Choroid plexus epithelial cell (primary cell): ENCODE results near the gene RHEBL1.

Experiments used
- DNase-seq: peaks from one replicate; pipeline ENCODE4 v3.0.0-alpha.2; 2010; ENCODE audit warnings: low read depth
- H3K4me3 ChIP-seq: 2 replicates; pipeline ENCODE4 v1.5.1; 2011; ENCODE audit warnings: low read depth, mild to moderate bottlenecking, control low read depth, low read length, moderate library complexity
- CTCF ChIP-seq: conservative IDR thresholded peaks from 2 replicates; pipeline ENCODE4 v1.5.1; 2011; ENCODE audit warnings: low read depth, mild to moderate bottlenecking, control low read depth, inconsistent platforms, low read length, moderate library complexity

RHEBL1 gene

GRCh38 chr12:49024543-49024942 is 45.2 kb downstream of the RHEBL1 start:
- no peak overlapping the region for H3K4me3 ChIP-seq
- no peak for DNase-seq
- no peak for TF ChIP-seq CTCF

GRCh38 chr12:49023812-49024211 is 46.0 kb downstream of the RHEBL1 start:
- no peak for DNase-seq
- TF ChIP-seq CTCF: no peak
- H3K4me3 ChIP-seq: no peak overlapping the region

DNA sequence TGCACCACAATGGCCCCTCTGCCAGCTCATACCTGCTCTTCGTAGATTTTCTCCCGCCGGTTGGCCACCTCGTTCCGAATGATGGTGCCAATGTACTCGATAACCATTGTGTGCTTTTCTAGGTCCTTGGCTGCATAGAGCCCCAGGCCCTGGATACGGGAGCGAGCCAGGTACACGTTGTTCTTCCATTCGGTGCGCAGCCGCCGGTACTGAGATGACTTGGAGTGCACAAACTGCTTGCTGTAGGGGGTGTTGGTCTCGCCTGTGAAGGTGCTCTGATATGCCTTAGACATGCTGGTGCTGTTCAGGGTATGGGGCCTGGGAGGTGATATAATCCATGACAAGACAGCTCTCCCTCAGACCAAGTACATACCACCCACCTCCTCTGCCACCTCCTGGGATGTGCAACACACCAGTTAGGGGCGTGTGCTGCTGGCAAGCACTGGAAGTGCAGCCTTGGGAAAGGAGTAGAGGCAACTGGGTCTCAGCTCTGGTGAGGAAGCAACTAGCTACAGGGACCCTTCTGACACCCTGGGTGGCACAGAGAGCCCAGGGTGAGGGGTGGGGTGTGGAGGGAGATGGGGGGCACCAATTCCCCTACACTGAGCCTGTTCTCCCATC is 47.1 kb downstream of the RHEBL1 start:
- DNase-seq: no peak
- H3K4me3 ChIP-seq: no peak overlapping the region
- TF ChIP-seq CTCF: no peak

GRCh38 chr12:49021292-49021915 is 48.4 kb downstream of the RHEBL1 start:
- no peak for TF ChIP-seq CTCF
- no peak overlapping the region for H3K4me3 ChIP-seq
- DNase-seq: no peak

- no peak for TF ChIP-seq CTCF
- no peak overlapping the region for H3K4me3 ChIP-seq
- no peak for DNase-seq
Observed at GRCh38 chr12:49020441-49020840, 49.3 kb downstream of the RHEBL1 start.

- peak; percentile 58 for TF ChIP-seq CTCF
- DNase-seq: peak; percentile 54
- H3K4me3 ChIP-seq: no peak overlapping the region
Observed at GRCh38 chr12:49019443-49020324, 50.1 kb downstream of the RHEBL1 start.
